Heart left ventricle (tissue), 13 donors: ENCODE data around the gene MRPL50.

Experiments used
- POLR2A ChIP-seq, 2 donors: fragments of 450-650 bp; IDR thresholded peaks; one replicate each; pipeline ENCODE4 v1.6.1; 2017; ENCODE audit warnings: antibody characterized with exemption in 2 of 2, mild to moderate bottlenecking in 2 of 2, moderate library complexity in 2 of 2
- TF ChIP-seq, protein P1 (sequence below), 12 donors: fragments of 200-600 bp; sonication (generic) in 4 of 12; IDR thresholded peaks; one replicate each; pipeline versions ENCODE4 v1.5.0 to v1.8.0; 2018 to 2022; ENCODE audit warnings: antibody characterized with exemption in 12 of 12, mild to moderate bottlenecking in 5 of 12
- donor health status: ischemic (EF 13 %, LVEDD 7.1; RV severe dilation, severe dysfunction).
- donor health status: DM: no; HTN: yes; CAD: no.
- donor health status: DM: no; HTN: no; CAD: no.
- donor health status: ischemic (EF 25% LVEDD 6.9; RV normal size, moderate dysfunction).
- donor health status: ischemic (EF 25% LVEDD 5.7; RV mildly dilated, moderate dysfunction).
- donor health status: ischemic (EF 35%, LVEDD 5.7; RV mildly dilated, moderate dysfunction).
- donor health status: nonischemic (EF 11% LVEDD 7.7; RV severe dilation, severe dysfunction).
- donor health status: DM: yes; HTN: yes; CAD: no.
- donor health status: PGD.
- donor health status: ischemic (EF 29% LVEDD 5.4; RV normal size, mild dysfunction).
- donor health status: nonischemic (EF 23%, LVEDD 6.1; RV moderate dilation, normal function).

DNA sequence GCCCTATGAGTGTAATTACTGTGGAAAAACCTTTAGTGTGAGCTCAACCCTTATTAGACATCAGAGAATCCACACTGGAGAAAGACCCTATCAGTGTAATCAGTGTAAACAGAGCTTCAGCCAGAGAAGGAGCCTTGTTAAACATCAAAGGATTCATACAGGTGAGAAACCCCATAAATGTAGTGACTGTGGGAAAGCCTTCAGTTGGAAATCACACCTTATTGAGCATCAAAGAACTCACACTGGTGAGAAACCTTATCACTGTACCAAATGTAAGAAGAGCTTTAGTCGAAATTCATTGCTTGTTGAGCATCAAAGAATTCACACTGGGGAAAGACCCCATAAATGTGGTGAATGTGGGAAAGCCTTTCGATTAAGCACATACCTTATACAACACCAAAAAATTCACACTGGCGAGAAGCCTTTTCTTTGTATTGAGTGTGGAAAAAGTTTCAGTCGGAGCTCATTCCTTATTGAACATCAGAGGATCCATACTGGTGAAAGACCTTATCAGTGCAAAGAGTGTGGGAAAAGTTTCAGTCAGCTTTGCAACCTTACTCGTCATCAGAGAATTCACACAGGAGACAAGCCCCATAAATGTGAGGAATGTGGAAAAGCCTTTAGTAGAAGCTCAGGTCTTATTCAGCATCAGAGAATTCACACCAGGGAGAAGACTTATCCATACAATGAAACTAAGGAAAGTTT is 10.1 kb upstream of the MRPL50 start:
- TF ChIP-seq POLR2A (IDR thresholded peaks at IDR 0.05) = no peak
- TF ChIP-seq, protein P1, sequence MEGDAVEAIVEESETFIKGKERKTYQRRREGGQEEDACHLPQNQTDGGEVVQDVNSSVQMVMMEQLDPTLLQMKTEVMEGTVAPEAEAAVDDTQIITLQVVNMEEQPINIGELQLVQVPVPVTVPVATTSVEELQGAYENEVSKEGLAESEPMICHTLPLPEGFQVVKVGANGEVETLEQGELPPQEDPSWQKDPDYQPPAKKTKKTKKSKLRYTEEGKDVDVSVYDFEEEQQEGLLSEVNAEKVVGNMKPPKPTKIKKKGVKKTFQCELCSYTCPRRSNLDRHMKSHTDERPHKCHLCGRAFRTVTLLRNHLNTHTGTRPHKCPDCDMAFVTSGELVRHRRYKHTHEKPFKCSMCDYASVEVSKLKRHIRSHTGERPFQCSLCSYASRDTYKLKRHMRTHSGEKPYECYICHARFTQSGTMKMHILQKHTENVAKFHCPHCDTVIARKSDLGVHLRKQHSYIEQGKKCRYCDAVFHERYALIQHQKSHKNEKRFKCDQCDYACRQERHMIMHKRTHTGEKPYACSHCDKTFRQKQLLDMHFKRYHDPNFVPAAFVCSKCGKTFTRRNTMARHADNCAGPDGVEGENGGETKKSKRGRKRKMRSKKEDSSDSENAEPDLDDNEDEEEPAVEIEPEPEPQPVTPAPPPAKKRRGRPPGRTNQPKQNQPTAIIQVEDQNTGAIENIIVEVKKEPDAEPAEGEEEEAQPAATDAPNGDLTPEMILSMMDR (IDR thresholded peaks at IDR 0.05) = no peak
